HL-60 (cell line): ENCODE measurements around the gene DCXR.
A peak's percentile ranks its signal among the peaks of the same experiment; 100 is the strongest.

Experiments used
- DNase-seq, 2 experiments: peaks; one replicate each; pipeline ENCODE4 v3.0.0-alpha.2; 2010 to 2020; ENCODE audit warnings: low read depth in 1 of 2, low spot score in 1 of 2
- H3K27ac ChIP-seq: fragments of 250-450 bp; sonication (Bioruptor Pico); replicated peaks from 2 replicates; pipeline ENCODE4 v1.5.1; 2020; ENCODE audit warnings: mild to moderate bottlenecking, moderate library complexity
- H3K27me3 ChIP-seq: fragments of 250-450 bp; sonication (Bioruptor Pico); 2 replicates; pipeline ENCODE4 v1.5.1; 2021; ENCODE audit warnings: mild to moderate bottlenecking, moderate library complexity; ENCODE audit not compliant: insufficient read depth, poor library complexity, severe bottlenecking
- H3K4me3 ChIP-seq: replicated peaks from 2 replicates; pipeline ENCODE4 v1.5.1; 2011; ENCODE audit warnings: mild to moderate bottlenecking, control low read depth, low read length; ENCODE audit not compliant: insufficient read depth
- CTCF ChIP-seq: IDR thresholded peaks from one replicate; pipeline ENCODE4 v1.5.1; 2011; ENCODE audit warnings: low read length, control low read depth, inconsistent platforms; ENCODE audit not compliant: insufficient read depth
- GABPA ChIP-seq: IDR thresholded peaks from 2 replicates; pipeline ENCODE4 v1.6.1; 2012; ENCODE audit warnings: low read depth
- POLR2AphosphoS5 ChIP-seq: IDR thresholded peaks from 2 replicates; pipeline ENCODE4 v1.6.1; 2012; ENCODE audit warnings: low read depth
- REST ChIP-seq: IDR thresholded peaks from 2 replicates; pipeline ENCODE4 v1.6.1; 2012; ENCODE audit warnings: low read depth; ENCODE audit not compliant: insufficient replicate concordance
- SPI1 ChIP-seq: IDR thresholded peaks from 2 replicates; pipeline ENCODE4 v1.6.1; 2012; ENCODE audit warnings: low read depth, mild to moderate bottlenecking, borderline replicate concordance

DCXR gene

GRCh38 chr17:82034371-82035011 lies 3.0 kb downstream of the DCXR start:
- Histone ChIP-seq H3K4me3 (no peak overlapping the region), H3K27ac (no peak overlapping the region), H3K27me3 (no peaks in the 10 kb centered on the region)
- no peak for DNase-seq
- TF ChIP-seq REST (no peak), GABPA (no peak), POLR2AphosphoS5 (peak; percentile 29; the same call in 1 of the 2 replicates)

GRCh38 chr17:82033359-82034085 lies 4.0 kb downstream of the DCXR start:
- Histone ChIP-seq H3K4me3 (no peak overlapping the region), H3K27ac (no peak overlapping the region), H3K27me3 (no peaks in the 10 kb centered on the region)
- TF ChIP-seq SPI1 (no peak), POLR2AphosphoS5 (no peak)
- DNase-seq = no peak

GRCh38 chr17:82031885-82032627 lies 5.4 kb downstream of the DCXR start:
- H3K27me3 ChIP-seq = no peaks in the 10 kb centered on the region
- peak overlapping the region; percentile 62 for H3K27ac ChIP-seq
- peak; percentile 48 to 65 for DNase-seq
- peak overlapping the region; percentile 57 for H3K4me3 ChIP-seq
- no peak for TF ChIP-seq CTCF
- no peak for TF ChIP-seq POLR2AphosphoS5
- no peak for TF ChIP-seq REST

GRCh38 chr17:82031303-82031884 lies 6.1 kb downstream of the DCXR start, which contains the start of gene RAC3:
Gene RAC3, plus strand, starts transcription at chr17:82031678. Its CDS starts 84 bp downstream, at chr17:82031762.
- Histone ChIP-seq H3K27me3 (no peaks in the 10 kb centered on the region), H3K27ac (peak within 1 kb of the TSS; percentile 82), H3K4me3 (peak within 1 kb of the TSS; percentile 57)
- no peak for DNase-seq
- TF ChIP-seq POLR2AphosphoS5 (no peak), GABPA (no peak), SPI1 (no peak), REST (no peak), CTCF (no peak)
